Amniotic epithelial cell (primary cell): Measurements from ENCODE around the gene CYP27C1.

Source experiments
- DNase-seq: peaks from one replicate; pipeline ENCODE4 v3.0.0-alpha.2; 2010; ENCODE audit warnings: low read depth

The CYP27C1 gene

DNA sequence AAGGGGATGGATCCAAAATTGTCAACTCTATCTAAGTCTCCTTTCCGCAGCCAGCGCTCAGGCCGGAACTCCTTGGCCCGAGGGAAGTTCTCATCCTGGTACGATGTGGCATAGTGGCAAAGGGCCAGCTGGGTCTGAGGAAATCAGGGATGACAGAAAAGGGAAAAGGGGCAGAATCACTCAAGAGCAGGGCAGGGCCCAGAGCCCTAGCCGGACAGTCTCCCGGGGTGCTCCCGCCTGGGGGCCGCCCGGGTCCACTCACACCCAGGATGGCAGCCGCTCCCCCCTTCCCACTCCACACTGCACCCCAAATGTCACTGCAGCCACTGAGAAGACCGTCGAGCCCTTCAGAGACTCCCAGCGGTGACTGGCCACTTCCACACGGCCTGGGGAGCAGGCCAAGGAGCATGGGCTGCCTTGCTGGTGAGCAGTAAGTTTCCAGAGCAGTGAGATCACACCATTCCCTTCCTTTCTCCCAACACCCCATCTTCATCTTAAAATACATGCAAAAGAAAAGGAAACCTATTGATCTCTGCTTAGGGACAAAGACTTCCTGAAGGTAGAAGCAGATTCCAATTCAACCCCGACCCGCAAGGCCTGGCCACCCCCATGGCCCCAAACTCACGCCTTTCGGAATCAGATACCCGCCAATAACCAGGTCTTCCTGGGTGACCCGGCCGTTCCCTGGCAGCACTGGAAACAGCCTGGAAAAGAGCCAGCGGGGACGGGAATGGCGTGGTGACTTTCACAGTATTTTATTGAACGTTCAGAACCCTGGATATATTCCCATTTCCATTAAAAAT lies 26.7 kb downstream of the CYP27C1 start:
- DNase-seq, result no peak

DNA sequence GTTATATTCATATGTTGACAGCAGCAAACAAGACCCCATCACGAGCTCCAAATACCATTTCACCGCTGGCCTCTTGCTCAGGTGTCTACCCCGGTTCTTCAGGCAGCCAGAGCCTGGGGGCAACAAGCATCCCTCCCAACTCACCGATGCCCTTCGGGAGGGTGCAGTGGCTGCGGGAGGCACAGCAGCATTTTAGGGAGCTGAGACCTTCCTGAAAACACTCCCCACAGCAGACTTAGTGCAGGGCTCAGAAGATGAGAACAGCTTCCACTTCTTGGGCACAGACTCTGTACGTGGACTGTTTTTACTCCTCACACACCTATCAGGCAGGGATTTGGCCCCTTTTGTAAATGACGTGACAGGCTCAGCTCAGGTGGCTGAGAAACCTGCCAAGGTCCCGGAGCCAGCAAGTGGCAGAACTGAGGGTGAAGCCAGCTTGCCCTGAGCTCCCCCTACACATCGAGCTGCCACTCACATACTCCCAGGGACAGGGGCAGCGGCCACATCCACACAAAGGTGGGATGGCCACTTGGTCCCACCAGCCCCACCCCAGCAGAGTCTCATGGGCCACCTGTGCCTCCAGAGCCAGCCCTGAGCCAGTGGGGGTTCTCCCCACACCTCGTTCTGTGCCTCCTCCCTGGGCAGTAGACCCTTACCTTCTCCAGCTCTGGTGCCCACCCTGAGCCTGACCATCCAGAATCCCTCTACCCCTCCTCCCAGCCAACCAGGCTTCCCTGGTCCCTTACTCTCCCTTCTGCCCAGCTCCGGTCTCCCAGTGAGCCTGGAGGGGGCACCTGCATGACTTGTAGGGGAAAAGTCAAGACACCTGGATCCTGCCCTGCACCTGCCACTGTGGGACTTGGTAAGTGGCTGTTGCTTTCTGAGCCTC lies 28.5 kb downstream of the CYP27C1 start:
- no peak for DNase-seq

DNA sequence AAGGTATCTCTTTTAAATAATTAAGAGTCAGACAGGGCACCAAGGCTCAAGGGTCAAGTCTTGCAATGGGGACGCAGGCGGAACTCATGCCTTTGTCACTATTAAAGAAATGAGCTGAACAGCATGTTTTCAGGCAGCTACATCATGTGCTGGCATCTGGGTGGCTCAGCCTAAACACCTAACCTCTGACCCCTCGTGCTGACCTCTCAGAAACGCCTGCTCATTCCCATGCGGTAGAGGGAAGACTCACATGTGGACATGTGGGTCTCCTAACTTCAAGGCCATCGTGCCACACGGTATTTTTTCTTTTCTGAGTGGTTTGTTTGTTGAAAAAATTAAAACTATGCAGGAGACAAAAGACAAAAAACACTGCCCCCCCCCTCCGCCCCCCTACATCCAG lies 31.3 kb downstream of the CYP27C1 start:
- no peak for DNase-seq

DNA sequence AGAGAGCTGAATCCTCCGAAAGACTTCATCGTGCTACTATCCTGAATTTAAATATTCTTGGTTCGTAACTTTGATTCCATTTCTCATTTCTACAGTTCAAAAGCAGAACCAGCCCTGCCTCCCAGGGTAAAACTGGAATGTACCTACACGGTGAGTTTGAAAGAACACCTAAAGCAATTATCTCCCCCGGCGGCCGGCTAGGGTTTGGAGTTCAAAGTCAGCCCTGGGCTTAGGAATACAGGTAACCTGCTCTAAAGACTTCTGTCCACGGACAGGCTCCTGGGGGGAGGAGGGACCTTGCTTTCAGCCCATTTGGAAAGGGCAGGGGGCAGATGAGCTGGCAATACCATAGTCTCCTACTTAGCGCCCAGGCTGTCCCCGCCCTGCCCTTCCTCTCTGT lies 32.3 kb downstream of the CYP27C1 start:
- no peak for DNase-seq

DNA sequence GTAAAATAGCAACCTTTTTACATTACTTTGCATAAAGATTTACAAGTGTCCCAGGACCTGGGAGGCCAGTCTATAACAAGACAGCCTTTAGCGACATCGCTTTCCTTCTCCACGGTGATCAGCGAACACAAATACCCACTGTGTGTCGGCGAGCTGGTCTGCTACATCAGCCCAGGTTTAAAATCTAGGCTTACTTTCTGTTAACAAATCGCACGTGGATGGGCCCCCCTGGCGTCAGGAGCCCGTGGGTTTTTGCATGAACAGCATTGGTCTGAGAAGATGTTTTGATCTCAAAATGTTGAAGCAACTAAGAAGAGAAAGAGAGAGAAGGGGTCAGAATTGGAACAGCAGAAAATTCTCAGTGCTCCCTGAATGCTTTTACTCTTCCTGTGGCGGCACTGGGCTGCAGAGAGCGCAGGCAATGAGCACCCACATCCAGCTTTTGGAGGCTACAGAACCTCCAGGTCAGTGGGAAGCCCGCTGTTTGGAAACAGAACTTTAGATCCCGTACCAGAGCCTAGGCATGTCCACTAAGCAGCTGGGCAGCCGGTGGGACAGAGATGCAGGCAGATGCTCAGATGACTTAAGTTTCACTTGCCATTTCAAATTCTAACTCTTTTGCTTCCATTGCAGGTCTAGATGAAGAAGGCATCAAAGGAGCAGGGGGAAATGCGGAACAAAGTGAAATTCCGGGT lies 32.9 kb downstream of the CYP27C1 start:
- no peak for DNase-seq

DNA sequence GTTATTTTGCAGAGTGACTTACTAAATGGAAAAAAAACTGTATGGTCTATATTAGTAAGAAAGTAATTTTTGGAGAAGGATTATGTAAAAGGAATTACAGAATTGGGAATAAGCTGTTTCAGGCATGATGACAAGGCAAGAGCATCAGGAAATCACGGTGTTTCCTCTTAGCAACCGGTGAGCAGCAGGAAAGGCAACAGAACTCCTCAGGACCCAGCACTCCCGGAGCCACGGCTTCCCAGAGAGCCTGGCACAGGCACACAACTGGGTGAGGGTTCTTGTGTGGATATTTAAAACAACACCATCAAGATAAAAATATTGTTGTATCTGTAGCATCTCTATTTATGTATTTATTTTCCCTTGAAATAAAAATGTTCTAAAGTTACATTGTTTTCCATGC lies 34.4 kb downstream of the CYP27C1 start:
- no peak for DNase-seq

DNA sequence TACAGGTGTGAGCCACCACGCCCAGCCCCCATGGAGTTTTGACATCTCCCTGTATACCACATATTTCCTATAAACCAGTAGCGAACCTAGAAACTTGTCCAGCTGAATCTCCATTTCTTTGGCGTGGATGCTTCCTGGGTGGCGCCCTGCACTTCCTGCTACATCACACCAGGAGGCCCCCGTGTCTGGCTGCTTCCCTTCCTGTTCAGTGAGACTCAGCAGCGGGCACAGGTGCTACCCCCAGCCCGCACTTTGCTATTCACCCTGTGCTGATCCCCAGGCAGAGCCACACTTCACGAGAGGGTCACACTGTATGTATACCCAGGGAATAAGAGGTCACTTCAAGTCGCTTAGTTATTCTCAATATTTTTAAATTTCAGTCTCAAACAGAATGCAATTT lies 35.0 kb downstream of the CYP27C1 start:
- DNase-seq, result no peak

DNA sequence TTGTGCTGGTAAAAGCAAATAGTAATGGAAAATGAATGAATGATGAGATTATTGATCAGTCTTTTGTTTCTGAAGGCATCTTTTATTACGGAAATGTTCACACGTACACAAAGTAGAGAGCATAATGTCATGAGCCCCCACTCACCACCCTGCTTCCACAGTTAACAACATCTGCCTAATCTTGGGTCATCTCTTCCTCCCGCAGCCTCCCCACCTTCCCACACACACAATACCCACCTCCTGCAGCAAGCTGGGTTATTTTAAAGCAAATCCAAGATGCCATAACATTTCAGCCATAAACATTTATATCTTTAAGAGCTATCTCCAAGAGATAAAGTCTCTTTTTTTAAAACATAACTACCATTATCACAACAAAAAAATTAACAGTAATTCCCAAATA lies 36.3 kb downstream of the CYP27C1 start:
- no peak for DNase-seq

DNA sequence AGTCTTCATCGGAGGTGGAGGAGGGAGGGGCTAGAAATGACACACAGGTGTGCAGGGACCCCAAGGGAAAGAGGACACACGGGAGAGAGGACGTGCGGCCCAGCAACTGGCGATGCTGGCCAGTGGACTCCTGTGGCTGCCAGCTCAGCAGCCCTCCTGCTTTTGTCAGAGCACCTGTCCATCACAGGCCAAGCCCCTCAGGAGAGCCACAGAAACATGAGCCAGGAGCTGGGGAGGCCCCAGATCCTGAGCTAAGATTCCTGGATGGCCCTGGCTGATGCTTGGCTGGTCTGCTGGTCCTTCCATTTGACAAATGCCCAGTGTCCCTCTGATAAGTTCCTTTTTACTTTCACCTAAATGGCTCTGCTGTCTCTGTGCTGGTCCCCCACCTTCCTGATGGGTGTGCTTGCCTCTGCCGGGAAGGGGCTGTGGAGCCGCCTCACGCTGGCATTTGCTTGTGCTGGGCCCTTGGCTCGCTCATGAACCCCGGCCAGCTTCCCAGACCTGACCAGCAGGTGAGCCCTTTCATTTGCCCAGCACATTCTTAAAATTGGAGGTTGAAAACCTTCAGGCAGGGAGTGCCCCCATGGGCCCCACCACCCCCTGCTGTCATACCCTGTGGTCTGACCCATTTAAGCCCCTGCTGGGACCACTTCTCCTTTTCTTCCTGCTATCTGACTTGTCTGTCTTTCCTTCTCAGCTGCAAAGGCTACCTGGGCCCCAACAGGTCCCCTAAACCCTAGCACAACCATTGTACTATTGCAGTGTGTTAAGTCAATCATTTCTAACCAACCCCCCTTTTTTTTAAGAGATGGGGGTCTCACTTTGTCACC lies 37.3 kb downstream of the CYP27C1 start:
- no peak for DNase-seq

DNA sequence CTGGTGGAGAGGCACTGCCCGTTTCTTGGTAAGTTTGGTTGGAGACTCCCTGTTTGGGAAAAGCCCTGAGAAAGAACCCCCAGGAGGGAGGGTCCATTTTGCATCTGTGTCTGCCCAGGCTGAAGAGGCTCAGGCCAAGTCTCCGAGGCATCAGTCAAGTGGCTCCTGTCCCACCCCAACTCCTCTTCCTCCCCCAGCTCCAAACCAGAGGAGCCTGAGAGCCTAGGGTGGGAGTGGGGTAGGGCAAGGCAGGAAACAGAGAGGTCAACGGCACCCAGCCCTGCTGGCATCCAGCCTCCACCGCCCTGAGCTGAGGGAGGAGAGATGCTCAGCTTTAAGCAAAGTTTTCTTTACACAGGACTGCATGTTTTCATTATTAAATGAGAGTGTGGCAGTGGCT lies 38.2 kb downstream of the CYP27C1 start:
- no peak for DNase-seq

DNA sequence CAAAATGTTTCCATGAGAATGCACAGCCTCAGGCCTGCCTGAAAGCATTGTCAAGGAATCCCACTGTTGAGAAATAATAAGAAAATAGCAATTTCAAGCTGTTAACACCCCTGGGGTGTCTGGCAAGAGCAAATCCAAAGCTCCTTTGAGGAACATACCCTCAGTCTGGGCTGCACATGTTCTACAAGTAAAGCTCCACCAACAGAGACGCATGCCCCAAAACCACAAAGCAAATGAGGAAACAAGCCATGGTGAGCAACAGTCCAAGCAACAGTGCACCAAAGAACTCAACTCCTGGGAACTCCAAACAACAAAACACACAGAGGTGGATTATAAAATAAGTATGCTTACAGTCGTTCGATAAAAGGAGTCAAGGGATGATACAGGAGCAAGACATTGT lies 40.3 kb downstream of the CYP27C1 start:
- peak; percentile 10 for DNase-seq

DNA sequence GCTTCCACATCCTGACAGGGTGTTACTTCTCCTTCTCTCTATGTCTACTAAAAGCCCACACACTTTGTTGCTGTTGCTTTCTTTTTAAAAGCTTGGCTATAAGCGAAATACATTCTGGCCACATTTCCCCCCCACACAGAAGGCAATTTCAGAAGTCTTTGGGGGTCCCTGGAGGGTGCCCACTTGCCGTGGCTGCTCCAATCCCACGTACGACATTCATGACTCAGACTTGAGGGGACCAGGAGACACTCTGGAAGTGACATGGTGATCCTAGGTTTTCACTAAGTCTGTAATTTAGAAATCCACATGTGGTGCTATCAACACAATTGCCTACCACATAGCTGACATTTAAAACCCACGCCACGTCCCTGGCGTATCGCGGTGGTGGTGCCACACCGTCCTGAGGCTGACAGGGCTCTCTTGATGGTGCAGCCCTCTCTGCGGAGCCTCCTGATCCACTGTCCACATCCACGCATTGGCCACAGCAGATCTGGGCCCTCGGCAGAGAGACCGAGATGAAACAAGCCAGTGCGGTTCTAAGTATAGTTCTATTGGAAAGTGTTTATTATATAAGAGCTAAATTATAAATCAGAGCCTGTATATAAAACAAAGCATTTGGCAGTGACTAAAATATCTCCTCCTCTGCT lies 42.4 kb downstream of the CYP27C1 start:
- DNase-seq, result no peak

DNA sequence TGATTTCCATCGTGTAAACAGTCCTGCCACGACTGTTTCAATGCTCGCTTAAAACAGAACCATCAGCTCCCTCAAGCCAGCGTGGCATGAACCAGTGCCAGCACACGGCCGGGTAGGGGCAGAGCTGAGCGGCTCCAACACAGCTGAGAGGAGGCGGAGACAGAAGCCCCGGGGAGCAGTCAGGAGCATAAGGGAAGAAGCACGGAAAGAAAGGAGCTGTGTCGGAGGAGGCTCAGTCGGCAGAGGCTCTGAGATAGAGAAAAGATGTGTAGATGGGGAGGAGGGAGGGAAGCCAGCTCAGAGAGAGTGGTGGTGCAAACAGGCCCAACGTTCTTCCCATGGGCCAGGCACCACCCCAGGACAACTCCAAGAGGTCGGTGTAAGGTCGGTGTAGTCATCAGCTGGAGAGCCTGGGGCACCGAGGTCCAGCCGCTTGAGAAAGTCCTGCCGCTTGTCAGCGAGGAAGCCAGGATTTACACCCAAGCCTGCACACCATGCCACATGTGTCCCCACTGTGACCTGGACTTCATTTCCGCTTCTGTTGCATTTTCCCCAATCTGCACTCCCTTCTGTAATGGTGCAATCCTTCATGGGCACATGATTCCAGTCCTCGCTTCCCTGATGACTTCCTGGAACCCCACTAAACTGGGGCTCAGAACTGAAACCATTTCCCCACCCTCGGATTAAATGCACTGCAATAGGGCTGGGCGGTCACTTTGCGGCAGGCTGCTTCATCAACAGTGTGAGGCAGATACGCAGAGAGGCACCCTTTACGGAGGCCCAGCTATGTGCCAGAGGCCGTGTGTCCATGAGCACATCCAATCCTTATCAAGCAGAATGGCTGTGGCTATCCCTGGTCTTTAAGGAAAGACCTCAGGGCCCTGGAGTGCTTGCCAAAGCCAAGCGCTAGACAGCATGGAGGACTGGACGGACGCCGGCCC lies 43.5 kb downstream of the CYP27C1 start:
- peak; percentile 21 for DNase-seq

DNA sequence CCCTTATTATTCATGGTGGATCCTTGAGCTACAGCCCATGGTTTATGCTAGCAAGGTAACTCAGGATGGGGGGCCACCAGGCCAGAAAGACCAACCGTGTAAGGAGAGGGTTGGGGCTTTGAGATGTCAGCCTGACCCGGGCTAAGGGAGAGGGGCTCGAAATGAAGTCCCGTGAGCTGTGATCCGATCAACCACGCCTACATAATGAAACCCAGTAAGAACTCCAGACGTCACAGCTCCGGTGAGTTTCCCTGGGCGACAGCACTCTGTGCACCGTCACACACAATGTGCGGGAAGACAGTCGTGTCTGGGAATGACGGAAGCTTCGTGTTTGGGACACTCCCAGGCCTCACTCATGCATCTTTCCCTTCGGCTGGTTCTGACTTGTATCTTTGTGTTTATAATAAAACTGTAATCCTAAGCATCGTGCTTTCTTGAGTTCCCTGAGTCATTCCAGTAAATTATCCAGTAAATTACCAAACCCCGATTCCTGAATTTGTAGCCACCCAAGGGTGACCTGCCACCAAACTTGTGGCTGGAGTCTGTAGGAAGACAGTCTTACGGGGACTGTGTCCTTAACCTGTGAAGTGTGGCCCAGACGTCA lies 44.2 kb downstream of the CYP27C1 start:
- DNase-seq, result no peak

DNA sequence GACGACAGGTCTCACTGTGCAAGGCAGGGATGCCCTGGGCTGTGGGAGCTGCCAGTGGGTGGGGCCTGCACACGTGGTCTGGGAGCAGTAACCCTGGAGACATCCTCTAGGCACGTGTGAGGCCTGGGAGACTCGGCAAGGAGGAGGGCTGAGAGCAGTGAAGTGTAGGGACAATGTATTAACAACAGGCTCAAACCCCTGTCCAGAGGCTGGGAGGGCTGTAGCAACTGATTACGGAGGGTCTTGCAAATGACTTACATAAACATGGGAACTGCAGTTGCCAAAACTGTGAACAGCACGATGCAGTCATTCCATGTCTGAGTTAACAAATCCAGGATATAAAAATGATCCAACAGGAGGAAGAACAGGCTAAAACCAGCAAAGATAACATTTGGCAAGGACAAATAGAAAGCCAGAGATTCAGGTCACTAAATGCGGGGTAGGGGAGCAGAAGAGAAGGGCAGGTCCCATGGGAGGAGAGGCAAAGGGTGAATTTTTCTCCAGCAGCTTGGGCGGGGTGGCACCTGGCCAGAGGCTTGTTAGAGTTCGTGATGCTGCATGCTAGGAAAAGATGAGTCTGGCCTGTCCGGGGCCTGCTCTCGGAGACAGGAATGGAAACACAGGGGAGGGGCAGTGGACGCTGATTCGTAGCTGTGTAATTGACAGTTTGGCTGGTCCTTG lies 44.9 kb downstream of the CYP27C1 start:
- peak; percentile 45 for DNase-seq

DNA sequence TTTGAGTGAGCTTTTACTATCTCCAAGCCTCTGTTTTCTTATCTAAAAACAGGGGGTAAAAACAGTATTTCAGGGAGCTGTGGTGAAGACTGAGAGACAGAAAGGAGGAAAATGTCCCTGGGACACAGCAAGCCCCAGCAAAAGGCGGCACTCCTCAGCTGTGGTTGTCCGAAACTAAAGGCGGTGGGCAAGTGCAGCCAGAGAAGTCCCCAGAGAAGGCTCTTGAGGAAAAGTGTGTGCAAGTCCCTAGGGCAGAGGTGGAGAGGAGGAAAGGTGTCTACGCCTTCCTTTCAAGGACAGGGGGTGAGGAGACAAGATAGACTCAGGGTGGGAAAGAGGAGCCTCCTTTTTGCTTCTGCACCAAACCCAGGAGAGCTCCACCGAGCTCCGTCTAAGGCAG lies 45.5 kb downstream of the CYP27C1 start:
- no peak for DNase-seq

DNA sequence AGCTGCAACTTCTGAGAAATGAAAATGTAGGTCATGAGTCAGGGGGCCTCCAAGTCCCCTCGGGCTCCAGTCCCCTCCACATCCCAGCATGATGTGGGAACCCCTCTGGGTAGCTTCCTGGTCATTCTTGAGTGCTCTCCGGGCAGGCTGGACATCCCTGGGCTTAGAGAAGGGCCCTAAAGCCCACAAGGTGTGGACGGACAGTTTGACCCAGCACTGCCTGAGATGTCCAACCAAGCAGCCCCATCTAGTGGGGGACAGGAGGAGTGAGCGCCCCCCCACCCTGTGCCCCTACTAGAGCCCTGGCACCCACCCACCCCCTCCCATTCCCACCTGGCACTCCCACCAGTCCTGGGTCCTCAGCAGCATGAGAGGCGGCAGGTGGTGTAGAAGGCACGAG lies 46.0 kb downstream of the CYP27C1 start:
- DNase-seq, result peak; percentile 28

DNA sequence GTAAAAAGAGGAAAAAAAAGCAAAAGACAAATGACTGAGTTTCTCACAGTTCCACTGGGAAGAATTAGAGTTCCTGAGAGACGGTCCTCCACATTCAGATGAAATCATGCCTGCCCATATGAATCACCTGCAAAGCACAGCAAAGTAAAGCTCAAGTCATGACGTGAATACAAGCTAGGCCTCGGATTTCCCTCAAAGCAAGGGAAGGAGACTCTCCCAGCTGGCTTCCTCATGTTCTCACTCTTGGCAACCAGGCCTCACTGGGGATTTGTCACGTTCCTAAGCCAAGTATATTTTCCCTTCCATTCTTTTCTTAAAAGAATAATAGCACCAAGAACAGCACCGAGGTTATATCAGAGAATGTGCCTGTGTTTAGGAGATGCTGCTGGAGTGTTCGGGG lies 47.0 kb downstream of the CYP27C1 start:
- DNase-seq, result peak; percentile 73

DNA sequence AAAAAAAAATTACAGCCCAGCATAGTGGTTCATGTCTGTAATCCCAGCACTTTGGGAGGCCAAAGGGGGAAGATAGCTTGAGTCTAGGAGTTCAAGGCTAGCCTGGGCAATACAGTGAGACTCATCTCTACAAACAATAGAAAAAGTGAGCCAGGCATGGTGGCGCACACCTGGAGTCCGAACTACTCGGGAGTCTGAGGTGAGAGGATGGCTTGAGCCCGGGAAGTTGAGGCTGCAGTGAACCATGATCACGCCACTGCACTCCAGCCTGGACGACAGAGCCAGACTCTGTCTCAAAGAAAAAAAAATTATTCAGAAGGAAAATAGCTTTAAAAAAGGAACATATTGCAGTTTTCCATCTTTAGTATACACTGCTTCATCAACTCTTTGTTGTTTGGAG lies 47.8 kb downstream of the CYP27C1 start:
- no peak for DNase-seq
